Measurements from ENCODE around the gene CTIF.

- TF ChIP-seq CTCF (IDR thresholded peaks at IDR 0.05): no peak
- TF ChIP-seq ZFX (IDR thresholded peaks at IDR 0.05; ENCODE audit: borderline replicate concordance): no peak
Measured at GRCh38 chr18:48824231-48824970, 285.6 kb downstream of the CTIF start.

All from 22Rv1 (cell line).